Smooth muscle cell (in vitro differentiated cells): Measurements from ENCODE around the gene NQO2. TPM values are rescaled to one million over a fixed set of nuclear protein-coding genes. Genes with fewer than 3 reads are reported as not detected.
"Not testable (repeated sequence)": the region's sequence is repeated elsewhere in the genome, so short reads cannot be mapped to it uniquely, and the experiment has no call there.

ENCODE experiments used
- DNase-seq: peaks from one replicate; lab custom pipeline; 2025; ENCODE audit not compliant: unreplicated experiment; lab: John Stamatoyannopoulos, UW
- H2AFZ ChIP-seq: fragments of 200-600 bp; sonication (generic); 2 replicates; pipeline ENCODE4 v1.6.0; 2016; ENCODE audit warnings: antibody characterized with exemption, low read depth, mild to moderate bottlenecking
- H3F3A ChIP-seq: fragments of 200-600 bp; sonication (generic); 2 replicates; pipeline ENCODE4 v1.6.0; 2017; ENCODE audit warnings: antibody characterized with exemption, low read depth
- H3K27ac ChIP-seq: fragments of 200-600 bp; sonication (generic); 2 replicates; pipeline ENCODE4 v1.5.1; 2016; ENCODE audit warnings: low read depth, mild to moderate bottlenecking
- H3K27me3 ChIP-seq: fragments of 200-600 bp; sonication (generic); 2 replicates; pipeline ENCODE4 v1.6.1; 2016; ENCODE audit warnings: low read depth, mild to moderate bottlenecking
- H3K36me3 ChIP-seq: fragments of 200-600 bp; sonication (generic); 2 replicates; pipeline ENCODE4 v1.5.1; 2016; ENCODE audit warnings: low read depth
- H3K4me1 ChIP-seq: fragments of 200-600 bp; sonication (generic); 2 replicates; pipeline ENCODE4 v1.5.1; 2016; ENCODE audit warnings: low read depth
- H3K4me2 ChIP-seq: fragments of 200-600 bp; sonication (generic); 2 replicates; pipeline ENCODE4 v1.6.0; 2016; ENCODE audit warnings: mild to moderate bottlenecking
- H3K4me3 ChIP-seq: fragments of 200-600 bp; sonication (generic); 2 replicates; pipeline ENCODE4 v1.5.1; 2016; ENCODE audit warnings: mild to moderate bottlenecking
- H3K79me2 ChIP-seq: fragments of 200-600 bp; sonication (generic); 2 replicates; pipeline ENCODE4 v1.6.0; 2016; ENCODE audit warnings: low read depth, mild to moderate bottlenecking
- H3K9ac ChIP-seq: fragments of 200-600 bp; sonication (generic); 2 replicates; pipeline ENCODE4 v1.6.0; 2016; ENCODE audit warnings: low read depth
- H3K9me3 ChIP-seq: fragments of 200-600 bp; sonication (generic); replicated peaks from 2 replicates; pipeline ENCODE4 v1.5.1; 2016; ENCODE audit warnings: low read depth
- H4K20me1 ChIP-seq: fragments of 200-600 bp; sonication (generic); 2 replicates; pipeline ENCODE4 v1.6.0; 2016; ENCODE audit warnings: low read depth
- CTCF ChIP-seq: fragments of 200-600 bp; sonication (generic); IDR thresholded peaks from 2 replicates; pipeline ENCODE4 v1.5.1; 2017; ENCODE audit warnings: borderline replicate concordance, mild to moderate bottlenecking, antibody characterized with exemption; ENCODE audit not compliant: insufficient read depth, poor library complexity, severe bottlenecking
- WGBS: methylation state at CpG from one replicate; pipeline ENCODE4 v1.1.7; 2016; ENCODE audit warnings: low lambda C conversion rate; 5-methylcytosine and 5-hydroxymethylcytosine counted together
- polyA plus RNA-seq: library from polyadenylated mRNA; unstranded; fragments of >200 nt; fragmentation: Nextera tagmentation; extraction: Ambion mirVana; gene quantifications from 2 replicates; pipeline ENCODE4 v1.2.1, GENCODE V29; 2016
- total RNA-seq: library from RNA; depleted of rRNA; stranded (reverse); fragments of >200 nt; gene quantifications from 2 replicates; pipeline ENCODE4 v1.2.3, GENCODE V29; 2014

NQO2 gene
- total and polyA plus RNA-seq, 2 experiments from 2014 or later = 12.9 to 49.0 TPM

GRCh38 chr6:3016473-3017280 is 17.0 kb downstream of the NQO2 start:
- Histone ChIP-seq H3K4me1 (no peaks in the 10 kb centered on the region), H3K4me2 (no peak overlapping the region), H3K9me3 (peaks cover 3% of the 10 kb centered on the region), H3K4me3 (no peak overlapping the region), H3F3A (no peaks in the 10 kb centered on the region), H2AFZ (no peak overlapping the region), H3K27ac (no peak overlapping the region), H3K9ac (no peak overlapping the region), H3K79me2 (no peaks in the 10 kb centered on the region), H4K20me1 (no peaks in the 10 kb centered on the region), H3K36me3 (peaks cover 4% of the 10 kb centered on the region), H3K27me3 (no peaks in the 10 kb centered on the region)
- DNase-seq = no peak
- WGBS = 96% methylated on average over 17 of the region's 17 CpGs
- TF ChIP-seq CTCF = no peak

GRCh38 chr6:3017304-3017703 is 17.6 kb downstream of the NQO2 start:
- Histone ChIP-seq H3K27me3 (no peaks in the 10 kb centered on the region), H3K4me1 (no peaks in the 10 kb centered on the region), H3K79me2 (no peaks in the 10 kb centered on the region), H3K36me3 (no peaks in the 10 kb centered on the region), H3K9ac (no peak overlapping the region), H4K20me1 (no peaks in the 10 kb centered on the region), H3F3A (no peaks in the 10 kb centered on the region), H3K27ac (no peak overlapping the region), H3K4me2 (no peak overlapping the region), H3K4me3 (no peak overlapping the region), H2AFZ (no peak overlapping the region), H3K9me3 (no peaks in the 10 kb centered on the region)
- 98% methylated on average over 8 of the region's 9 CpGs for WGBS
- no peak for TF ChIP-seq CTCF
- DNase-seq = no peak

- H3K4me2 ChIP-seq = no peak overlapping the region
- no peaks in the 10 kb centered on the region for H3K79me2 ChIP-seq
- H3K4me3 ChIP-seq = no peak overlapping the region
- WGBS = 88% methylated on average over 1 of the region's 1 CpG
- H3F3A ChIP-seq = no peaks in the 10 kb centered on the region
- DNase-seq = no peak
- H3K9ac ChIP-seq = no peak overlapping the region
- no peaks in the 10 kb centered on the region for H3K9me3 ChIP-seq
- no peaks in the 10 kb centered on the region for H3K27me3 ChIP-seq
- no peak overlapping the region for H3K27ac ChIP-seq
- H3K36me3 ChIP-seq = no peaks in the 10 kb centered on the region
- H2AFZ ChIP-seq = no peak overlapping the region
- H3K4me1 ChIP-seq = peaks cover 15% of the 10 kb centered on the region
- TF ChIP-seq CTCF = no peak
- no peaks in the 10 kb centered on the region for H4K20me1 ChIP-seq
These were observed 19.4 kb downstream of the NQO2 start for GRCh38 chr6:3019065-3019464.

DNA sequence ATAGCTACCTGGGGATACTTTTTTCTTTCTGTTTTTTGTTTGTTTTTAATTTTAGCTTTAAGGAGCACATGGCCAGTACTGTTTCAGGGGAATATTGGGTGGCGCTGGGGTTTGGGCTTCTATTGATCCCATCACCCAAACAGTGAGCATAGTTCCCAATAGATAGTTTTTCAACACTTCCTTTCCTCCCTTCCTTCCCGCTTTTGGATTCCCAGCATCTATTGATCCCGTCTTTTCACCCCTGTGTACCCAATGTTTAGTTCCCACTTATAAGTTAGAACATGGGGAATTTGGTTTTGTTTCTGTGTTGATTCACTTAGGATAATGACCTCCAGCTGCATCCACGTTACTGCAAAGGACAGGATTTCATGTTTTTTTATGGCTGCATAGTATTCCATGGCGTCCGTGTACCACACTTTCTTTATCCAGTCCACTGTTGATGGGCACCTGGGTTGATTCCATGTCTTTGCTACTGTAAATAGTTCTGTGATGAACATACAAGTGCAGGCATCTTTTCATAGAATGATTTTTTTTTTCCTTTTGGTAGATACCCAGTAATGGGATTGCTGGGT is 20.1 kb downstream of the NQO2 start:
- Histone ChIP-seq H3K27ac (no peak overlapping the region), H4K20me1 (no peaks in the 10 kb centered on the region), H3K9ac (no peak overlapping the region), H3K79me2 (no peaks in the 10 kb centered on the region), H3K27me3 (no peaks in the 10 kb centered on the region), H3K4me2 (no peak overlapping the region), H3K4me1 (peaks cover 16% of the 10 kb centered on the region), H3K9me3 (no peaks in the 10 kb centered on the region), H3F3A (no peaks in the 10 kb centered on the region), H3K36me3 (no peaks in the 10 kb centered on the region), H2AFZ (no peak overlapping the region), H3K4me3 (no peak overlapping the region)
- DNase-seq = no peak
- WGBS = 97% methylated on average over 6 of the region's 6 CpGs
- TF ChIP-seq CTCF = no peak

GRCh38 chr6:3020976-3021598 is 21.4 kb downstream of the NQO2 start:
- H3K9ac ChIP-seq, H2AFZ ChIP-seq, H3K27me3 ChIP-seq, H3K9me3 ChIP-seq, H3K4me2 ChIP-seq, DNase-seq, H3K4me3 ChIP-seq, H3K27ac ChIP-seq, H4K20me1 ChIP-seq, H3F3A ChIP-seq, H3K79me2 ChIP-seq, H3K36me3 ChIP-seq: not testable (repeated sequence)
- peaks cover 16% of the 10 kb centered on the region for H3K4me1 ChIP-seq
- 100% methylated on average over 2 of the region's 2 CpGs for WGBS
